ENCODE data around the gene GPR17.

The GPR17 gene

GRCh38 chr2:127650785-127651380, 4.9 kb downstream of the GPR17 start:
- DNase-seq (ENCODE audit: low spot score) = no peak
- ChIA-PET POLR2A (ENCODE audit: low non-redundant PET) (no interaction called here), CTCF (interaction anchor here (0.5 to 3.8 kb wide), 6 partner anchors 11 to 324 kb away, joined by 3 to 55 read pairs (median 4); no protein-coding TSS in a partner anchor)
- H3K27ac ChIP-seq = no peak overlapping the region
- no peak for TF ChIP-seq CTCF (conservative IDR thresholded peaks at IDR 0.05; ENCODE audit: low read depth)

GRCh38 chr2:127651381-127651809, 5.4 kb downstream of the GPR17 start:
- no peak overlapping the region for H3K27ac ChIP-seq
- ChIA-PET CTCF (interaction anchor here (0.5 kb wide), 1 partner anchor 51 kb away, joined by 4 read pairs; no protein-coding TSS in a partner anchor), POLR2A (ENCODE audit: low non-redundant PET) (no interaction called here)
- TF ChIP-seq CTCF (conservative IDR thresholded peaks at IDR 0.05; ENCODE audit: low read depth) = no peak
- no peak for DNase-seq (ENCODE audit: low spot score)

GRCh38 chr2:127651971-127652550, 6.1 kb downstream of the GPR17 start:
- DNase-seq (ENCODE audit: low spot score) = no peak
- ChIA-PET CTCF (interaction anchor here (0.5 to 2.4 kb wide), 4 partner anchors 60 to 563 kb away, joined by 3 to 18 read pairs (median 4); no protein-coding TSS in a partner anchor), POLR2A (ENCODE audit: low non-redundant PET) (no interaction called here)
- no peak for TF ChIP-seq CTCF (conservative IDR thresholded peaks at IDR 0.05; ENCODE audit: low read depth)
- no peak overlapping the region for H3K27ac ChIP-seq

GRCh38 chr2:127652786-127653357, 6.9 kb downstream of the GPR17 start:
- TF ChIP-seq CTCF (conservative IDR thresholded peaks at IDR 0.05; ENCODE audit: low read depth) = no peak
- ChIA-PET CTCF (interaction anchor here (0.5 to 2.4 kb wide), 4 partner anchors 61 to 564 kb away, joined by 3 to 18 read pairs (median 4); no protein-coding TSS in a partner anchor), POLR2A (ENCODE audit: low non-redundant PET) (no interaction called here)

GRCh38 chr2:127653421-127654083, 7.6 kb downstream of the GPR17 start:
- TF ChIP-seq CTCF (conservative IDR thresholded peaks at IDR 0.05; ENCODE audit: low read depth) = no peak
- CTCF ChIA-PET = interaction anchor here (2.4 kb wide), 1 partner anchor 62 kb away, joined by 18 read pairs; no protein-coding TSS in a partner anchor
- DNase-seq (ENCODE audit: low spot score) = no peak
- POLR2A ChIA-PET (ENCODE audit: low non-redundant PET) = no interaction called here
- no peak overlapping the region for H3K27ac ChIP-seq

More at GRCh38 chr2:127652786-127653357, 6.9 kb downstream of the GPR17 start:
- no peak for DNase-seq (ENCODE audit: low spot score)
- H3K27ac ChIP-seq = no peak overlapping the region
